ENCODE data around the gene DDHD1. TPM values are rescaled to one million over a fixed set of nuclear protein-coding genes. Genes with fewer than 3 reads are reported as not detected.

Gene DDHD1
- polyA plus RNA-seq, 1 donor (not counting 4 experiments of a cell fraction or from before 2014, with no cell fraction given), result 10.4 TPM

DNA sequence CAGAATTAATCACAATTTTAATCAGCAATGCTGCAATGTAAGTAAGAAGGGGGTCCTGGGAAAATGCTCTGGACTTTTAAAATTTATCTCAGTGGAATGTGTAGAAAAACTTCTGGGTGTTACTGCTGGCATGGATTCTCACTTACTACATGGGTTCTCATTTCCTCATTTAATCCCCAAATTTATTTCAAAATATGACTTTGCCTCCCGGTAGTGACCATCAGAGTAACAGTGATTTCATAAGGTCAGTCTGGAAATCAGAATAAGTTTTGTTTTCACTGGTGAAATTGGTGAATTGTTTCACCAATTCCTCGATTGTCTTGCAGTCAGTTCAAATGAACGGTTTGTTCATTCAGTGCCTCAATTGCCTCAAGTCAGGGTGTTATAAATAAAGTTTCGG lies 22.3 kb upstream of the DDHD1 start:
- Histone ChIP-seq H2AFZ (ENCODE audit: control insufficient read depth, low read length) (no peak overlapping the region), H3K79me2 (ENCODE audit: control insufficient read depth, insufficient read depth, low read length) (no peaks in the 10 kb centered on the region), H3K4me2 (ENCODE audit: control insufficient read depth, extremely low read depth, insufficient read depth, low read depth, low read length) (no peak overlapping the region), H4K20me1 (ENCODE audit: control insufficient read depth, extremely low read depth, insufficient read depth, low read length) (no peaks in the 10 kb centered on the region), H3K9me3 (ENCODE audit: control insufficient read depth, low read depth, low read length) (no peaks in the 10 kb centered on the region), H3K27me3 (ENCODE audit: control insufficient read depth, extremely low read depth, insufficient read depth, low read length) (no peaks in the 10 kb centered on the region), H3K36me3 (ENCODE audit: control insufficient read depth in 2 of 2, extremely low read depth in 1 of 2, insufficient read depth in 2 of 2, low read length in 2 of 2) (no peaks in the 10 kb centered on the region), H3K4me1 (ENCODE audit: control insufficient read depth, extremely low read depth, insufficient read depth, low read length) (no peaks in the 10 kb centered on the region), H3K4me3 (ENCODE audit: control insufficient read depth in 2 of 3, extremely low read depth in 1 of 3, insufficient read depth in 2 of 3, low read depth in 1 of 3, low read length in 3 of 3) (no peak overlapping the region), H3K9ac (ENCODE audit: control insufficient read depth, extremely low read depth, insufficient read depth, low read length) (no peak overlapping the region), H3K27ac (ENCODE audit: control insufficient read depth, insufficient read depth, low read length) (no peak overlapping the region), H3K9me1 (ENCODE audit: control insufficient read depth, extremely low read depth, insufficient read depth, low read length) (no peaks in the 10 kb centered on the region)
- DNase-seq (ENCODE audit: low read depth, low spot score) (no peak), FAIRE-seq (no peak)
- TF ChIP-seq EZH2 (IDR thresholded peaks at IDR 0.05; ENCODE audit: low read length), result no peak
- TF ChIP-seq, protein P1, sequence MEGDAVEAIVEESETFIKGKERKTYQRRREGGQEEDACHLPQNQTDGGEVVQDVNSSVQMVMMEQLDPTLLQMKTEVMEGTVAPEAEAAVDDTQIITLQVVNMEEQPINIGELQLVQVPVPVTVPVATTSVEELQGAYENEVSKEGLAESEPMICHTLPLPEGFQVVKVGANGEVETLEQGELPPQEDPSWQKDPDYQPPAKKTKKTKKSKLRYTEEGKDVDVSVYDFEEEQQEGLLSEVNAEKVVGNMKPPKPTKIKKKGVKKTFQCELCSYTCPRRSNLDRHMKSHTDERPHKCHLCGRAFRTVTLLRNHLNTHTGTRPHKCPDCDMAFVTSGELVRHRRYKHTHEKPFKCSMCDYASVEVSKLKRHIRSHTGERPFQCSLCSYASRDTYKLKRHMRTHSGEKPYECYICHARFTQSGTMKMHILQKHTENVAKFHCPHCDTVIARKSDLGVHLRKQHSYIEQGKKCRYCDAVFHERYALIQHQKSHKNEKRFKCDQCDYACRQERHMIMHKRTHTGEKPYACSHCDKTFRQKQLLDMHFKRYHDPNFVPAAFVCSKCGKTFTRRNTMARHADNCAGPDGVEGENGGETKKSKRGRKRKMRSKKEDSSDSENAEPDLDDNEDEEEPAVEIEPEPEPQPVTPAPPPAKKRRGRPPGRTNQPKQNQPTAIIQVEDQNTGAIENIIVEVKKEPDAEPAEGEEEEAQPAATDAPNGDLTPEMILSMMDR (optimal IDR thresholded peaks at IDR 0.05 in 1 of 3, IDR thresholded peaks at IDR 0.05 in 1 of 3, conservative IDR thresholded peaks at IDR 0.05 in 1 of 3; ENCODE audit: extremely low read depth in 1 of 3, insufficient read depth in 2 of 3, low read length in 3 of 3), result no peak
- dilution Hi-C loops (cut with MboI; ENCODE audit: extremely low pct_ligation_motif_present, low sequenced_read_pairs), result no loop called here

GRCh38 chr14:53174918-53175317 lies 21.8 kb upstream of the DDHD1 start:
- Histone ChIP-seq H2AFZ (ENCODE audit: control insufficient read depth, low read length) (no peak overlapping the region), H3K79me2 (ENCODE audit: control insufficient read depth, insufficient read depth, low read length) (no peaks in the 10 kb centered on the region), H3K4me1 (ENCODE audit: control insufficient read depth, extremely low read depth, insufficient read depth, low read length) (no peaks in the 10 kb centered on the region), H3K9ac (ENCODE audit: control insufficient read depth, extremely low read depth, insufficient read depth, low read length) (no peak overlapping the region), H3K4me3 (ENCODE audit: control insufficient read depth in 2 of 3, extremely low read depth in 1 of 3, insufficient read depth in 2 of 3, low read depth in 1 of 3, low read length in 3 of 3) (no peak overlapping the region), H3K27ac (ENCODE audit: control insufficient read depth, insufficient read depth, low read length) (no peak overlapping the region), H3K36me3 (ENCODE audit: control insufficient read depth in 2 of 2, extremely low read depth in 1 of 2, insufficient read depth in 2 of 2, low read length in 2 of 2) (no peaks in the 10 kb centered on the region), H3K9me3 (ENCODE audit: control insufficient read depth, low read depth, low read length) (no peaks in the 10 kb centered on the region), H3K27me3 (ENCODE audit: control insufficient read depth, extremely low read depth, insufficient read depth, low read length) (no peaks in the 10 kb centered on the region), H4K20me1 (ENCODE audit: control insufficient read depth, extremely low read depth, insufficient read depth, low read length) (no peaks in the 10 kb centered on the region), H3K9me1 (ENCODE audit: control insufficient read depth, extremely low read depth, insufficient read depth, low read length) (no peaks in the 10 kb centered on the region), H3K4me2 (ENCODE audit: control insufficient read depth, extremely low read depth, insufficient read depth, low read depth, low read length) (no peak overlapping the region)
- no peak for DNase-seq (ENCODE audit: low read depth, low spot score)
- no peak for FAIRE-seq
- no peak for TF ChIP-seq EZH2 (IDR thresholded peaks at IDR 0.05; ENCODE audit: low read length)
- TF ChIP-seq, protein P1 (optimal IDR thresholded peaks at IDR 0.05 in 1 of 3, IDR thresholded peaks at IDR 0.05 in 1 of 3, conservative IDR thresholded peaks at IDR 0.05 in 1 of 3; ENCODE audit: extremely low read depth in 1 of 3, insufficient read depth in 2 of 3, low read length in 3 of 3), result no peak
- dilution Hi-C loops (cut with MboI; ENCODE audit: extremely low pct_ligation_motif_present, low sequenced_read_pairs), result no loop called here
